GM23338 (cell line): Measurements from ENCODE around the gene DNAJB12. TPM values are rescaled to one million over a fixed set of nuclear protein-coding genes. Genes with fewer than 3 reads are reported as not detected.

Source experiments
- ATAC-seq: fragments of 200-7000 bp; cut with Tn5 transposase; 3 replicates; pipeline ENCODE4 v1.9.1; 2020
- DNase-seq: peaks from one replicate; pipeline ENCODE4 v3.0.0-alpha.2; 2015; ENCODE audit warnings: low spot score
- H2AFZ ChIP-seq: fragments of 200-600 bp; sonication (generic); 2 replicates; pipeline ENCODE4 v1.8.0; 2016; ENCODE audit warnings: antibody characterized with exemption, mild to moderate bottlenecking, moderate library complexity
- H3F3A ChIP-seq: fragments of 200-600 bp; sonication (generic); replicated peaks from 2 replicates; pipeline ENCODE4 v1.8.0; 2017; ENCODE audit warnings: antibody characterized with exemption, mixed run types, low read depth
- H3K27ac ChIP-seq: fragments of 200-600 bp; sonication (generic); 2 replicates; pipeline ENCODE4 v1.6.1; 2016; ENCODE audit warnings: low read depth
- H3K27me3 ChIP-seq: fragments of 200-600 bp; sonication (generic); 2 replicates; pipeline ENCODE4 v1.8.0; 2016; ENCODE audit warnings: mild to moderate bottlenecking, mixed run types, moderate library complexity; ENCODE audit not compliant: insufficient read depth
- H3K36me3 ChIP-seq: fragments of 200-600 bp; sonication (generic); 2 replicates; pipeline ENCODE4 v1.8.0; 2016; ENCODE audit warnings: mild to moderate bottlenecking; ENCODE audit not compliant: insufficient read depth
- H3K4me1 ChIP-seq: fragments of 200-600 bp; sonication (generic); 2 replicates; pipeline ENCODE4 v1.8.0; 2016; ENCODE audit warnings: mild to moderate bottlenecking, moderate library complexity; ENCODE audit not compliant: insufficient read depth
- H3K4me2 ChIP-seq: fragments of 200-600 bp; sonication (generic); 2 replicates; pipeline ENCODE4 v1.7.1; 2017; ENCODE audit warnings: mixed run types
- H3K4me3 ChIP-seq: fragments of 200-600 bp; sonication (generic); 2 replicates; pipeline ENCODE4 v1.6.1; 2016; ENCODE audit warnings: mixed run types
- H3K79me2 ChIP-seq: fragments of 200-600 bp; sonication (generic); replicated peaks from 2 replicates; pipeline ENCODE4 v1.8.0; 2017; ENCODE audit warnings: mild to moderate bottlenecking; ENCODE audit not compliant: insufficient read depth
- H3K9me2 ChIP-seq: fragments of 200-600 bp; sonication (generic); 2 replicates; pipeline ENCODE4 v1.8.0; 2017; ENCODE audit not compliant: insufficient read depth
- H4K20me1 ChIP-seq: fragments of 200-600 bp; sonication (generic); replicated peaks from 2 replicates; pipeline ENCODE4 v1.8.0; 2017; ENCODE audit warnings: mild to moderate bottlenecking; ENCODE audit not compliant: insufficient read depth
- H3K27ac Mint-ChIP-seq: 2 replicates; pipeline ENCODE4 v1.8.0; 2020; ENCODE audit warnings: inconsistent platforms, mild to moderate bottlenecking, moderate library complexity, mixed read lengths
- H3K27me3 Mint-ChIP-seq: 3 replicates; pipeline ENCODE4 v1.8.0; 2022; ENCODE audit warnings: low read depth, mild to moderate bottlenecking, moderate library complexity, mixed read lengths, inconsistent platforms; ENCODE audit not compliant: insufficient read depth, poor library complexity
- H3K36me3 Mint-ChIP-seq: 3 replicates; pipeline ENCODE4 v1.8.0; 2021; ENCODE audit warnings: low read depth, mild to moderate bottlenecking, inconsistent platforms, moderate library complexity, mixed read lengths
- H3K4me1 Mint-ChIP-seq: 3 replicates; pipeline ENCODE4 v1.8.0; 2020; ENCODE audit warnings: mild to moderate bottlenecking, inconsistent platforms, mixed read lengths
- H3K4me3 Mint-ChIP-seq: 3 replicates; pipeline ENCODE4 v1.8.0; 2021; ENCODE audit warnings: moderate library complexity, mild to moderate bottlenecking, inconsistent platforms, mixed read lengths
- H3K9me3 Mint-ChIP-seq: 3 replicates; pipeline ENCODE4 v1.8.0; 2020; ENCODE audit warnings: moderate library complexity, mild to moderate bottlenecking, inconsistent platforms, mixed read lengths
- CREB1 ChIP-seq: fragments of 250-450 bp; sonication (Bioruptor Pico); IDR thresholded peaks from 2 replicates; pipeline ENCODE4 v1.5.0; 2020; ENCODE audit warnings: low read depth, mild to moderate bottlenecking, moderate library complexity
- CTCF ChIP-seq, 2 experiments: fragments of 200-600 bp in 1 of 2; sonication (generic) in 1 of 2; conservative IDR thresholded peaks; 2 replicates each; pipeline versions ENCODE4 v1.5.1 to v1.6.1; 2016 to 2017; ENCODE audit warnings: antibody characterized with exemption in 2 of 2, low read depth in 2 of 2, mild to moderate bottlenecking in 2 of 2, moderate library complexity in 1 of 2
- EZH2 ChIP-seq: fragments of 200-600 bp; sonication (generic); IDR thresholded peaks from one replicate; pipeline ENCODE4 v1.8.0; 2017; ENCODE audit warnings: antibody characterized with exemption, mild to moderate bottlenecking, low read depth; ENCODE audit not compliant: unreplicated experiment
- EZH2phosphoT487 ChIP-seq: fragments of 200-600 bp; sonication (generic); IDR thresholded peaks from one replicate; pipeline ENCODE4 v1.8.1; 2018; ENCODE audit warnings: antibody characterized with exemption; ENCODE audit not compliant: unreplicated experiment
- JUNB ChIP-seq: IDR thresholded peaks from one replicate; pipeline ENCODE4 v1.6.1; 2016; ENCODE audit warnings: antibody characterized with exemption; ENCODE audit not compliant: unreplicated experiment
- NANOG ChIP-seq: IDR thresholded peaks from 2 replicates; pipeline ENCODE4 v1.6.1; 2016; ENCODE audit warnings: antibody characterized with exemption, borderline replicate concordance
- STAT1 ChIP-seq: IDR thresholded peaks from one replicate; pipeline ENCODE4 v1.6.1; 2016; ENCODE audit warnings: antibody characterized with exemption; ENCODE audit not compliant: unreplicated experiment
- ZNF462 ChIP-seq: fragments of 250-450 bp; sonication (Bioruptor Pico); IDR thresholded peaks from 2 replicates; pipeline ENCODE4 v1.5.0; 2020; ENCODE audit warnings: mild to moderate bottlenecking, moderate library complexity
- polyA plus RNA-seq: library from polyadenylated mRNA; unstranded; fragments of >200 nt; fragmentation: Nextera tagmentation; extraction: Ambion mirVana; gene quantifications from 2 replicates; pipeline ENCODE4 v1.2.1, GENCODE V29; 2016
- total RNA-seq: library from RNA; depleted of rRNA; stranded (reverse); fragments of >200 nt; shearing (Covaris generic); gene quantifications from 2 replicates; pipeline ENCODE4 v1.2.3, GENCODE V29; 2014
- TF ChIP-seq, protein P1 (sequence below): IDR thresholded peaks from one replicate; pipeline ENCODE4 v1.6.1; 2018; ENCODE audit warnings: antibody characterized with exemption; ENCODE audit not compliant: unreplicated experiment

DNAJB12 gene
- total and polyA plus RNA-seq, 2 experiments from 2014 or later: 12.8 to 16.0 TPM

GRCh38 chr10:72323771-72324191 is 30.9 kb downstream of the DNAJB12 start:
- H2AFZ ChIP-seq: no peak overlapping the region
- H4K20me1 ChIP-seq: no peaks in the 10 kb centered on the region
- no peak for ATAC-seq

DNA sequence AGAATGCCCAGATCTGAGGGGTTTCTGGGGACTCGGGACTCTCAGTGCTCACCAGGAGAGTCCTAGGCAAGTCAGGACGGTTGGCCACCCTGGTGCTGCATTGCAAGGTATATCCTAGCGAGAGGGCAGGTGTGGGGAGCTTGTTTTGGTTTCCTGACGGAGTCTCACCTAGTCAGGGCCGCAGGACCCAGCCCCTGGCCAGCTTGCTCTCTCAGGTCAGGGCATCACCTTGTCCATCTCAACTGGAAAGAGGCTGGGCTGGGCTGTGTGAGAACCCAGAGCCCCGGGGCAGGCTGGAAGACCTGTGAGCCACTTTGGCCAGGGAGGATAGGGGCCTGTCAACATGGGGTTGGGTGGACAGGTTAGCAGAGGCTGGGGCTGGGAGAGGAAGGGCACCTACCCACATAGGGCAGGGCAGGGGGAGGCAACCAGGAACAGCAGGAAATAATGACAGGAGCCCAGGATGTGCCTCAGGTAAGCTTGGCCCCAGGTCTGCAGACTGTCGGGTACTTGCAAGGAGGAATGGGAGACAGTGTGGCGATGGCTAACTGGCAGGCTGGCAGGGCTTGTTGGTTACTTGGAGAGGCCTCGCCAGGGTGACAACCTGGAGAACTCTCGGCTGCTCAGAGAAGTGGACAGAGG is 31.5 kb downstream of the DNAJB12 start:
- Histone ChIP-seq H3F3A (peaks cover 13% of the 10 kb centered on the region), H3K79me2 (no peaks in the 10 kb centered on the region), H3K36me3 (no peaks in the 10 kb centered on the region), H3K27me3 (no peaks in the 10 kb centered on the region), H3K27ac (no peak overlapping the region), H4K20me1 (no peaks in the 10 kb centered on the region), H3K4me2 (no peak overlapping the region), H3K9me2 (no peaks in the 10 kb centered on the region), H3K4me3 (no peak overlapping the region), H3K4me1 (peaks cover 27% of the 10 kb centered on the region), H2AFZ (no peak overlapping the region)
- H3K4me3 Mint-ChIP-seq: no peak overlapping the region
- H3K36me3 Mint-ChIP-seq: no peaks in the 10 kb centered on the region; the same call in 2 of the 3 replicates
- DNase-seq: no peak
- no peaks in the 10 kb centered on the region; the same call in 1 of the 3 replicates for H3K9me3 Mint-ChIP-seq
- H3K4me1 Mint-ChIP-seq: peaks cover 52% of the 10 kb centered on the region
- peaks cover 32% of the 10 kb centered on the region for H3K27me3 Mint-ChIP-seq
- no peak for ATAC-seq
- no peak overlapping the region for H3K27ac Mint-ChIP-seq
- TF ChIP-seq CTCF (conservative IDR thresholded peaks at IDR 0.05; ENCODE audit: low read depth in 2 of 2): no peak
- TF ChIP-seq STAT1: no peak
- TF ChIP-seq EZH2: no peak
- TF ChIP-seq JUNB: no peak
- TF ChIP-seq EZH2phosphoT487: no peak
- TF ChIP-seq, protein P1, sequence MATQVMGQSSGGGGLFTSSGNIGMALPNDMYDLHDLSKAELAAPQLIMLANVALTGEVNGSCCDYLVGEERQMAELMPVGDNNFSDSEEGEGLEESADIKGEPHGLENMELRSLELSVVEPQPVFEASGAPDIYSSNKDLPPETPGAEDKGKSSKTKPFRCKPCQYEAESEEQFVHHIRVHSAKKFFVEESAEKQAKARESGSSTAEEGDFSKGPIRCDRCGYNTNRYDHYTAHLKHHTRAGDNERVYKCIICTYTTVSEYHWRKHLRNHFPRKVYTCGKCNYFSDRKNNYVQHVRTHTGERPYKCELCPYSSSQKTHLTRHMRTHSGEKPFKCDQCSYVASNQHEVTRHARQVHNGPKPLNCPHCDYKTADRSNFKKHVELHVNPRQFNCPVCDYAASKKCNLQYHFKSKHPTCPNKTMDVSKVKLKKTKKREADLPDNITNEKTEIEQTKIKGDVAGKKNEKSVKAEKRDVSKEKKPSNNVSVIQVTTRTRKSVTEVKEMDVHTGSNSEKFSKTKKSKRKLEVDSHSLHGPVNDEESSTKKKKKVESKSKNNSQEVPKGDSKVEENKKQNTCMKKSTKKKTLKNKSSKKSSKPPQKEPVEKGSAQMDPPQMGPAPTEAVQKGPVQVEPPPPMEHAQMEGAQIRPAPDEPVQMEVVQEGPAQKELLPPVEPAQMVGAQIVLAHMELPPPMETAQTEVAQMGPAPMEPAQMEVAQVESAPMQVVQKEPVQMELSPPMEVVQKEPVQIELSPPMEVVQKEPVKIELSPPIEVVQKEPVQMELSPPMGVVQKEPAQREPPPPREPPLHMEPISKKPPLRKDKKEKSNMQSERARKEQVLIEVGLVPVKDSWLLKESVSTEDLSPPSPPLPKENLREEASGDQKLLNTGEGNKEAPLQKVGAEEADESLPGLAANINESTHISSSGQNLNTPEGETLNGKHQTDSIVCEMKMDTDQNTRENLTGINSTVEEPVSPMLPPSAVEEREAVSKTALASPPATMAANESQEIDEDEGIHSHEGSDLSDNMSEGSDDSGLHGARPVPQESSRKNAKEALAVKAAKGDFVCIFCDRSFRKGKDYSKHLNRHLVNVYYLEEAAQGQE: no peak
- no peak for TF ChIP-seq CREB1 (CRISPR knock-in tag)
- TF ChIP-seq ZNF462: no peak
- no peak for TF ChIP-seq NANOG

More at GRCh38 chr10:72323771-72324191, 30.9 kb downstream of the DNAJB12 start:
- H3K27ac ChIP-seq: no peak overlapping the region
- Mint-ChIP-seq H3K36me3 (no peaks in the 10 kb centered on the region; the same call in 2 of the 3 replicates), H3K27me3 (peaks cover 29% of the 10 kb centered on the region), H3K4me1 (peaks cover 47% of the 10 kb centered on the region), H3K27ac (no peak overlapping the region), H3K4me3 (no peak overlapping the region), H3K9me3 (no peaks in the 10 kb centered on the region; the same call in 1 of the 3 replicates)
- H3K4me2 ChIP-seq: no peak overlapping the region
- no peak for TF ChIP-seq JUNB
- no peaks in the 10 kb centered on the region for H3K9me2 ChIP-seq
- DNase-seq: no peak
- H3K4me1 ChIP-seq: peaks cover 25% of the 10 kb centered on the region
- H3F3A ChIP-seq: peaks cover 13% of the 10 kb centered on the region
- no peak overlapping the region for H3K4me3 ChIP-seq
- no peaks in the 10 kb centered on the region for H3K79me2 ChIP-seq
- no peaks in the 10 kb centered on the region for H3K27me3 ChIP-seq
- H3K36me3 ChIP-seq: no peaks in the 10 kb centered on the region
